RWPE2 (cell line): ENCODE results near the gene CCDC186.

ENCODE experiments used
- ATAC-seq: fragments of 200-7000 bp; cut with Tn5 transposase; 3 replicates; pipeline ENCODE4 v1.9.1; 2021; ENCODE audit warnings: low read depth
- DNase-seq: peaks from one replicate; pipeline ENCODE4 v3.0.0-alpha.2; 2020; ENCODE audit warnings: low spot score
- H3K27ac ChIP-seq: fragments of 450-650 bp; 2 replicates; pipeline ENCODE4 v1.5.1; 2017; ENCODE audit warnings: mild to moderate bottlenecking; ENCODE audit not compliant: poor library complexity, severe bottlenecking
- H3K27me3 ChIP-seq: fragments of 250-450 bp; sonication (Bioruptor Pico); 2 replicates; pipeline ENCODE4 v1.5.1; 2021; ENCODE audit warnings: mild to moderate bottlenecking, moderate library complexity; ENCODE audit not compliant: insufficient read depth, poor library complexity, severe bottlenecking
- H3K36me3 ChIP-seq: fragments of 250-450 bp; sonication (Bioruptor Pico); 2 replicates; pipeline ENCODE4 v1.5.1; 2020; ENCODE audit warnings: low read depth, mild to moderate bottlenecking, moderate library complexity
- H3K4me1 ChIP-seq: fragments of 250-450 bp; sonication (Bioruptor Pico); 2 replicates; pipeline ENCODE4 v1.5.1; 2021; ENCODE audit warnings: mild to moderate bottlenecking, moderate library complexity; ENCODE audit not compliant: insufficient read depth, poor library complexity, severe bottlenecking
- H3K4me3 ChIP-seq: fragments of 250-450 bp; sonication (Bioruptor Pico); 2 replicates; pipeline ENCODE4 v1.5.1; 2021; ENCODE audit warnings: mild to moderate bottlenecking, moderate library complexity; ENCODE audit not compliant: severe bottlenecking
- H3K9me3 ChIP-seq: fragments of 250-450 bp; sonication (Bioruptor Pico); 2 replicates; pipeline ENCODE4 v1.5.1; 2021; ENCODE audit warnings: mild to moderate bottlenecking, moderate library complexity; ENCODE audit not compliant: severe bottlenecking
- CTCF ChIP-seq: fragments of 450-650 bp; IDR thresholded peaks from one replicate; pipeline ENCODE4 v1.5.1; 2017; ENCODE audit warnings: mild to moderate bottlenecking, moderate library complexity; ENCODE audit not compliant: poor library complexity, severe bottlenecking

The CCDC186 gene

GRCh38 chr10:114079421-114079820 lies 94.6 kb downstream of the CCDC186 start:
- no peak for TF ChIP-seq CTCF
- no peak for ATAC-seq
- Histone ChIP-seq H3K4me1 (peaks cover 4% of the 10 kb centered on the region), H3K4me3 (no peak overlapping the region), H3K9me3 (no peaks in the 10 kb centered on the region), H3K36me3 (no peaks in the 10 kb centered on the region), H3K27me3 (no peaks in the 10 kb centered on the region), H3K27ac (no peak overlapping the region)
- no peak for DNase-seq

- Histone ChIP-seq H3K27me3 (no peaks in the 10 kb centered on the region), H3K4me3 (no peak overlapping the region), H3K36me3 (no peaks in the 10 kb centered on the region), H3K9me3 (no peaks in the 10 kb centered on the region), H3K27ac (no peak overlapping the region), H3K4me1 (peaks cover 4% of the 10 kb centered on the region)
- no peak for ATAC-seq
- DNase-seq = no peak
- TF ChIP-seq CTCF = no peak
Measured at GRCh38 chr10:114078346-114078745, 95.7 kb downstream of the CCDC186 start.

- Histone ChIP-seq H3K27ac (no peak overlapping the region), H3K4me1 (peaks cover 4% of the 10 kb centered on the region), H3K36me3 (no peaks in the 10 kb centered on the region), H3K27me3 (no peaks in the 10 kb centered on the region), H3K9me3 (no peaks in the 10 kb centered on the region), H3K4me3 (no peak overlapping the region)
- TF ChIP-seq CTCF = no peak
- DNase-seq (no peak), ATAC-seq (no peak)
Measured at GRCh38 chr10:114077815-114078219, 96.2 kb downstream of the CCDC186 start.

- H3K27me3 ChIP-seq = no peaks in the 10 kb centered on the region
- no peaks in the 10 kb centered on the region for H3K9me3 ChIP-seq
- no peaks in the 10 kb centered on the region for H3K36me3 ChIP-seq
- DNase-seq = no peak
- H3K4me1 ChIP-seq = peaks cover 4% of the 10 kb centered on the region
- H3K4me3 ChIP-seq = no peak overlapping the region
- TF ChIP-seq CTCF = no peak
- H3K27ac ChIP-seq = no peak overlapping the region
- ATAC-seq = no peak
Measured at GRCh38 chr10:114077347-114077746, 96.7 kb downstream of the CCDC186 start.

- no peak for ATAC-seq
- no peak overlapping the region for H3K4me3 ChIP-seq
- H3K27ac ChIP-seq = no peak overlapping the region
- H3K36me3 ChIP-seq = no peaks in the 10 kb centered on the region
- no peaks in the 10 kb centered on the region for H3K4me1 ChIP-seq
- no peak for TF ChIP-seq CTCF
- DNase-seq = no peak
- H3K27me3 ChIP-seq = no peaks in the 10 kb centered on the region
- no peaks in the 10 kb centered on the region for H3K9me3 ChIP-seq
Measured at GRCh38 chr10:114075093-114075492, 98.9 kb downstream of the CCDC186 start.
